HepG2 (cell line): ENCODE measurements around the gene GNG3. TPM values are rescaled to one million over a fixed set of nuclear protein-coding genes. Genes with fewer than 3 reads are reported as not detected.

Experiments
- ADNP ChIP-seq: sonication (generic); formaldehyde crosslinking; IDR thresholded peaks from 2 replicates; pipeline ENCODE4 v1.4.0; 2020; ENCODE audit warnings: missing genetic modification reagents
- CHD2 ChIP-seq: IDR thresholded peaks from 2 replicates; pipeline ENCODE4 v1.6.1; 2011; ENCODE audit warnings: low read depth, low read length, improper control_type of control experiment
- DNMT1 ChIP-seq: sonication (generic); formaldehyde crosslinking; IDR thresholded peaks from 2 replicates; pipeline ENCODE4 v1.5.1; 2020; ENCODE audit warnings: mild to moderate bottlenecking, missing genetic modification reagents
- NR2F6 ChIP-seq, 2 experiments: IDR thresholded peaks; 2 replicates each; pipeline ENCODE4 v1.6.1; 2016; ENCODE audit warnings: antibody characterized with exemption in 1 of 2, mild to moderate bottlenecking in 1 of 2
- ZBTB8A ChIP-seq: sonication (generic); formaldehyde crosslinking; IDR thresholded peaks from 2 replicates; pipeline ENCODE4 v1.4.0; 2020; ENCODE audit warnings: mild to moderate bottlenecking, low read depth, missing genetic modification reagents, borderline replicate concordance
- ZFP90 ChIP-seq: sonication (generic); formaldehyde crosslinking; IDR thresholded peaks from 2 replicates; pipeline ENCODE4 v1.8.0; 2022; ENCODE audit warnings: missing genetic modification reagents, mild to moderate bottlenecking, inconsistent platforms, borderline replicate concordance
- ZNF292 ChIP-seq: sonication (generic); formaldehyde crosslinking; IDR thresholded peaks from 2 replicates; pipeline ENCODE4 v1.8.1; 2022; ENCODE audit warnings: mild to moderate bottlenecking, low read depth, missing genetic modification reagents, borderline replicate concordance
- ZNF33A ChIP-seq: sonication (generic); formaldehyde crosslinking; IDR thresholded peaks from 2 replicates; pipeline ENCODE4 v1.5.1; 2020; ENCODE audit warnings: missing genetic modification reagents, mild to moderate bottlenecking, moderate library complexity, borderline replicate concordance
- ZNF44 ChIP-seq: sonication (generic); formaldehyde crosslinking; IDR thresholded peaks from 2 replicates; pipeline ENCODE4 v1.5.1; 2020; ENCODE audit warnings: mild to moderate bottlenecking, missing genetic modification reagents
- ZNF619 ChIP-seq: sonication (generic); formaldehyde crosslinking; IDR thresholded peaks from 2 replicates; pipeline ENCODE4 v1.4.0; 2020; ENCODE audit warnings: mild to moderate bottlenecking, missing genetic modification reagents
- polyA plus RNA-seq, 8 experiments: library from polyadenylated mRNA; depleted of rRNA in 3 of 8; stranded (reverse) in 7 of 8; unstranded in 1 of 8; fragments of >200 nt; fragmentation: Illumina TruSeq in 4 of 8; extraction: Trizol in 4 of 8; gene quantifications; 2 replicates each; pipeline versions ENCODE4 v1.2.1 to v1.2.3, GENCODE V29; 2011 to 2016; ENCODE audit warnings: low read depth in 4 of 8, missing spikeins in 1 of 8, mixed read lengths in 1 of 8; ENCODE audit not compliant: insufficient read depth in 1 of 8
- total RNA-seq, 5 experiments: library from RNA; depleted of rRNA; stranded (reverse); fragments of >200 nt; fragmentation: Illumina TruSeq; extraction: Trizol; gene quantifications; 2 replicates each; pipeline ENCODE4 v1.2.3, GENCODE V29; 2016; ENCODE audit warnings: low read depth in 1 of 5
- TF ChIP-seq, protein P1 (sequence below), 2 experiments: fragments of 450-650 bp in 1 of 2; sonication (generic) in 1 of 2; formaldehyde crosslinking in 1 of 2; IDR thresholded peaks; 2 replicates each; pipeline versions ENCODE4 v1.6.1 to v1.8.0; 2016 to 2022; ENCODE audit warnings: antibody characterized with exemption in 1 of 2, mild to moderate bottlenecking in 1 of 2, missing genetic modification reagents in 1 of 2
- TF ChIP-seq, protein P2 (sequence below): sonication (generic); formaldehyde crosslinking; IDR thresholded peaks from 2 replicates; pipeline ENCODE4 v1.9.0; 2021; ENCODE audit warnings: mild to moderate bottlenecking, missing genetic modification reagents

GNG3 gene
- total and polyA plus RNA-seq, 2 of the 13 experiments (the other 11 are each of a cell fraction or from before 2014, with no cell fraction given) = not detected

DNA sequence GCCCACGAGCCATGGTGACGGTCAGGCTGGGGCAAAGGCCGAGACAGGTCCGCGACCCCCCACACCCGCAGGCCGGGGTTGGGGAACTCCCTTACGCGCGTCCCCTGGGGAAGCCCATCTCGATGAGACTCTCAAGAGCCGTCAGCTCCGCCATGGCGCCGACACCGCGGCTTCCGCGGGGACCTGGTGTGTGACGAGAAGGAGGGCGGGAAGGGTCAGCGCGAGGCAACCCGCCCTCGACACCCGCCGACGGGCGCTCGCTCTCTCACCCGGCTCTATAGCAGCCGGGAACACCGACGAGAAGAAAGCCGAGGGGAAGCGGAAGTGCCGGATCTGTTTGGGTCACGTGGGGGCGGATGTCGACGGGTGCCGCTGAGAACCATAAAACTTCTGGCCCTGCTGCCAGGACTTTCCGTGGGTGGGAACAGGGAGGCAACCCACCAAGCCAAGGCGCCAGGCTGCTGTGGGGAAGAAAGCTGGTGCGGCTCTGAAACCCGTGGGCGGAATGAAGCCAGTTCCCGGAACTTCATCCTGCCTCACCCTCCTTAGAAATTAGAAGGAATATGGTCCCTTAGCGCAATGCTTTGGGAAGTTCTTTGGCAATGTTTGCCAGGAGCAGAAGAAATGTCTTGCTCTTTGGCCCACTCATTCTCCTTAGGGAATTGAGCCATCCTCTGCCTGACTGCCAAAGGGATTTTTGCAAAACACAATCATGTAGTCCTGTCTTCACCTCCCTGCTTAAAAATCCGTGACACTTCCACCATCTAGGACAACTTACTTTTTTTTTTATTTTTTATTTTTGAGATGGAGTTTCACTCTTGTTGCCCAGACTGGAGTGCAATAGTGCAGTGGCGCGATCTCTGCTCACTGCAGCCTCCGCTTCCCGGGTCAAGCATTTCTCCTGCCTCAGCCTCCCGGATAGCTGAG lies 28.4 kb upstream of the GNG3 start, which contains the start of gene UBXN1 (continued):
- TF ChIP-seq, protein P1, sequence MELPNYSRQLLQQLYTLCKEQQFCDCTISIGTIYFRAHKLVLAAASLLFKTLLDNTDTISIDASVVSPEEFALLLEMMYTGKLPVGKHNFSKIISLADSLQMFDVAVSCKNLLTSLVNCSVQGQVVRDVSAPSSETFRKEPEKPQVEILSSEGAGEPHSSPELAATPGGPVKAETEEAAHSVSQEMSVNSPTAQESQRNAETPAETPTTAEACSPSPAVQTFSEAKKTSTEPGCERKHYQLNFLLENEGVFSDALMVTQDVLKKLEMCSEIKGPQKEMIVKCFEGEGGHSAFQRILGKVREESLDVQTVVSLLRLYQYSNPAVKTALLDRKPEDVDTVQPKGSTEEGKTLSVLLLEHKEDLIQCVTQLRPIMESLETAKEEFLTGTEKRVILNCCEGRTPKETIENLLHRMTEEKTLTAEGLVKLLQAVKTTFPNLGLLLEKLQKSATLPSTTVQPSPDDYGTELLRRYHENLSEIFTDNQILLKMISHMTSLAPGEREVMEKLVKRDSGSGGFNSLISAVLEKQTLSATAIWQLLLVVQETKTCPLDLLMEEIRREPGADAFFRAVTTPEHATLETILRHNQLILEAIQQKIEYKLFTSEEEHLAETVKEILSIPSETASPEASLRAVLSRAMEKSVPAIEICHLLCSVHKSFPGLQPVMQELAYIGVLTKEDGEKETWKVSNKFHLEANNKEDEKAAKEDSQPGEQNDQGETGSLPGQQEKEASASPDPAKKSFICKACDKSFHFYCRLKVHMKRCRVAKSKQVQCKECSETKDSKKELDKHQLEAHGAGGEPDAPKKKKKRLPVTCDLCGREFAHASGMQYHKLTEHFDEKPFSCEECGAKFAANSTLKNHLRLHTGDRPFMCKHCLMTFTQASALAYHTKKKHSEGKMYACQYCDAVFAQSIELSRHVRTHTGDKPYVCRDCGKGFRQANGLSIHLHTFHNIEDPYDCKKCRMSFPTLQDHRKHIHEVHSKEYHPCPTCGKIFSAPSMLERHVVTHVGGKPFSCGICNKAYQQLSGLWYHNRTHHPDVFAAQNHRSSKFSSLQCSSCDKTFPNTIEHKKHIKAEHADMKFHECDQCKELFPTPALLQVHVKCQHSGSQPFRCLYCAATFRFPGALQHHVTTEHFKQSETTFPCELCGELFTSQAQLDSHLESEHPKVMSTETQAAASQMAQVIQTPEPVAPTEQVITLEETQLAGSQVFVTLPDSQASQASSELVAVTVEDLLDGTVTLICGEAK (IDR thresholded peaks at IDR 0.05) = no peak
- TF ChIP-seq, protein P1 (CRISPR knock-in tag; IDR thresholded peaks at IDR 0.05) = peak; percentile 87
- TF ChIP-seq ZBTB8A (no peak), ZNF33A (no peak), ZNF44 (CRISPR knock-in tag) (no peak), DNMT1 (CRISPR knock-in tag) (no peak), CHD2 (no peak), ZNF292 (no peak), ADNP (CRISPR knock-in tag) (no peak), NR2F6 (IDR thresholded peaks at IDR 0.05) (no peak), NR2F6 (CRISPR knock-in tag; IDR thresholded peaks at IDR 0.05) (peak; percentile 35), ZNF619 (CRISPR knock-in tag) (no peak), ZFP90 (CRISPR knock-in tag) (peak; percentile 45; the same call in 1 of the 2 replicates)
- TF ChIP-seq, protein P2, sequence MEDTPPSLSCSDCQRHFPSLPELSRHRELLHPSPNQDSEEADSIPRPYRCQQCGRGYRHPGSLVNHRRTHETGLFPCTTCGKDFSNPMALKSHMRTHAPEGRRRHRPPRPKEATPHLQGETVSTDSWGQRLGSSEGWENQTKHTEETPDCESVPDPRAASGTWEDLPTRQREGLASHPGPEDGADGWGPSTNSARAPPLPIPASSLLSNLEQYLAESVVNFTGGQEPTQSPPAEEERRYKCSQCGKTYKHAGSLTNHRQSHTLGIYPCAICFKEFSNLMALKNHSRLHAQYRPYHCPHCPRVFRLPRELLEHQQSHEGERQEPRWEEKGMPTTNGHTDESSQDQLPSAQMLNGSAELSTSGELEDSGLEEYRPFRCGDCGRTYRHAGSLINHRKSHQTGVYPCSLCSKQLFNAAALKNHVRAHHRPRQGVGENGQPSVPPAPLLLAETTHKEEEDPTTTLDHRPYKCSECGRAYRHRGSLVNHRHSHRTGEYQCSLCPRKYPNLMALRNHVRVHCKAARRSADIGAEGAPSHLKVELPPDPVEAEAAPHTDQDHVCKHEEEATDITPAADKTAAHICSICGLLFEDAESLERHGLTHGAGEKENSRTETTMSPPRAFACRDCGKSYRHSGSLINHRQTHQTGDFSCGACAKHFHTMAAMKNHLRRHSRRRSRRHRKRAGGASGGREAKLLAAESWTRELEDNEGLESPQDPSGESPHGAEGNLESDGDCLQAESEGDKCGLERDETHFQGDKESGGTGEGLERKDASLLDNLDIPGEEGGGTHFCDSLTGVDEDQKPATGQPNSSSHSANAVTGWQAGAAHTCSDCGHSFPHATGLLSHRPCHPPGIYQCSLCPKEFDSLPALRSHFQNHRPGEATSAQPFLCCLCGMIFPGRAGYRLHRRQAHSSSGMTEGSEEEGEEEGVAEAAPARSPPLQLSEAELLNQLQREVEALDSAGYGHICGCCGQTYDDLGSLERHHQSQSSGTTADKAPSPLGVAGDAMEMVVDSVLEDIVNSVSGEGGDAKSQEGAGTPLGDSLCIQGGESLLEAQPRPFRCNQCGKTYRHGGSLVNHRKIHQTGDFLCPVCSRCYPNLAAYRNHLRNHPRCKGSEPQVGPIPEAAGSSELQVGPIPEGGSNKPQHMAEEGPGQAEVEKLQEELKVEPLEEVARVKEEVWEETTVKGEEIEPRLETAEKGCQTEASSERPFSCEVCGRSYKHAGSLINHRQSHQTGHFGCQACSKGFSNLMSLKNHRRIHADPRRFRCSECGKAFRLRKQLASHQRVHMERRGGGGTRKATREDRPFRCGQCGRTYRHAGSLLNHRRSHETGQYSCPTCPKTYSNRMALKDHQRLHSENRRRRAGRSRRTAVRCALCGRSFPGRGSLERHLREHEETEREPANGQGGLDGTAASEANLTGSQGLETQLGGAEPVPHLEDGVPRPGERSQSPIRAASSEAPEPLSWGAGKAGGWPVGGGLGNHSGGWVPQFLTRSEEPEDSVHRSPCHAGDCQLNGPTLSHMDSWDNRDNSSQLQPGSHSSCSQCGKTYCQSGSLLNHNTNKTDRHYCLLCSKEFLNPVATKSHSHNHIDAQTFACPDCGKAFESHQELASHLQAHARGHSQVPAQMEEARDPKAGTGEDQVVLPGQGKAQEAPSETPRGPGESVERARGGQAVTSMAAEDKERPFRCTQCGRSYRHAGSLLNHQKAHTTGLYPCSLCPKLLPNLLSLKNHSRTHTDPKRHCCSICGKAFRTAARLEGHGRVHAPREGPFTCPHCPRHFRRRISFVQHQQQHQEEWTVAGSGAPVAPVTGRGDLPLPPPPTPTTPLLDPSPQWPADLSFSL (CRISPR knock-in tag) = no peak
